HepG2 (cell line): ENCODE results near the gene IBTK. TPM values are rescaled to one million over a fixed set of nuclear protein-coding genes. Genes with fewer than 3 reads are reported as not detected.
"Not testable (repeated sequence)": the region's sequence is repeated elsewhere in the genome, so short reads cannot be mapped to it uniquely, and the experiment has no call there.

ENCODE experiments used
- ATAC-seq: fragments of 200-7000 bp; cut with Tn5 transposase; 3 replicates; pipeline ENCODE4 v1.9.1; 2020; ENCODE audit warnings: mild to moderate bottlenecking, moderate library complexity
- BruUV-seq: library from RNA; stranded (reverse); fragments of 400-500 nt; replicated peaks from 2 replicates; lab custom pipeline; 2021; lab: Mats Ljungman, UMichigan
- CTCF ChIA-PET: fragments of 300-600 bp; formaldehyde crosslinking; extraction: SDS; loops from one replicate; lab custom pipeline; 2021; ENCODE audit warnings: low total read pairs, inconsistent platforms, low intra/inter-chr PET ratio; lab: Yijun Ruan, JAX
- POLR2A ChIA-PET: fragments of 350-600 bp; sonication (Branson Sonifier 250); formaldehyde crosslinking; loops from one replicate; lab custom pipeline; 2020; ENCODE audit warnings: antibody characterized with exemption, inconsistent platforms; lab: Yijun Ruan, JAX
- DNase-seq: peaks from one replicate; pipeline ENCODE4 v3.0.0-alpha.2; 2015; ENCODE audit warnings: low spot score
- FAIRE-seq: peaks from 3 replicates; lab custom pipeline; 2011; peaks lifted over from hg19 to GRCh38; lab: Jason Lieb, UNC
- H2AFZ ChIP-seq: one replicate; pipeline ENCODE4 v1.6.1; 2011; ENCODE audit warnings: low read length, inconsistent platforms
- H3K27ac ChIP-seq: fragments of 300-600 bp; 3 replicates; pipeline ENCODE4 v1.8.0; 2011; ENCODE audit warnings: mixed run types, mild to moderate bottlenecking, mixed read lengths, low read length, inconsistent platforms; ENCODE audit not compliant: insufficient read depth; ENCODE audit errors: extremely low read length
- H3K27me3 ChIP-seq, 2 experiments: fragments of 200-600 bp in 1 of 2; 2 replicates in 1 of 2; 3 replicates in 1 of 2; pipeline versions ENCODE4 v1.6.0 to v1.8.0; 2011; ENCODE audit warnings: low read length in 2 of 2, mild to moderate bottlenecking in 2 of 2, moderate library complexity in 2 of 2, inconsistent platforms in 1 of 2; ENCODE audit not compliant: insufficient read depth in 2 of 2, control insufficient read depth in 1 of 2
- H3K36me3 ChIP-seq, 2 experiments: fragments of 200-600 bp in 1 of 2; replicated peaks in 1 of 2; 2 replicates in 1 of 2; 3 replicates in 1 of 2; pipeline versions ENCODE4 v1.5.1 to v1.8.0; 2011; ENCODE audit warnings: low read length in 2 of 2, inconsistent platforms in 1 of 2; ENCODE audit not compliant: insufficient read depth in 2 of 2, control insufficient read depth in 1 of 2
- H3K4me1 ChIP-seq: 2 replicates; pipeline ENCODE4 v1.5.1; 2012; ENCODE audit warnings: low read length, inconsistent platforms; ENCODE audit not compliant: insufficient read depth
- H3K4me2 ChIP-seq: 2 replicates; pipeline ENCODE4 v1.6.0; 2011; ENCODE audit warnings: low read depth, low read length, inconsistent platforms
- H3K4me3 ChIP-seq, 3 experiments: fragments of 200-600 bp in 1 of 3; sonication (generic), shearing (Covaris generic) in 1 of 3; replicated peaks in 1 of 3; 2 replicates each; pipeline ENCODE4 v1.5.1; 2011 to 2016; ENCODE audit warnings: low read length in 3 of 3, inconsistent platforms in 2 of 3, low read depth in 2 of 3, mild to moderate bottlenecking in 2 of 3, control low read depth in 1 of 3, mixed read lengths in 1 of 3; ENCODE audit not compliant: insufficient read depth in 1 of 3
- H3K79me2 ChIP-seq: one replicate; pipeline ENCODE4 v1.6.1; 2011; ENCODE audit warnings: low read length, inconsistent platforms; ENCODE audit not compliant: insufficient read depth
- H3K9ac ChIP-seq: 2 replicates; pipeline ENCODE4 v1.6.0; 2011; ENCODE audit warnings: mild to moderate bottlenecking, low read depth, low read length, inconsistent platforms; ENCODE audit not compliant: insufficient read depth
- H3K9me3 ChIP-seq: 2 replicates; pipeline ENCODE4 v1.5.1; 2012; ENCODE audit warnings: mild to moderate bottlenecking, low read length
- H4K20me1 ChIP-seq: 2 replicates; pipeline ENCODE4 v1.6.0; 2011; ENCODE audit warnings: inconsistent platforms, mild to moderate bottlenecking, low read length, moderate library complexity; ENCODE audit not compliant: insufficient read depth
- NRL ChIP-seq: sonication (generic); formaldehyde crosslinking; IDR thresholded peaks from 2 replicates; pipeline ENCODE4 v1.5.0; 2020; ENCODE audit warnings: missing genetic modification reagents, mild to moderate bottlenecking, moderate library complexity, borderline replicate concordance
- PLSCR1 ChIP-seq: sonication (generic); formaldehyde crosslinking; IDR thresholded peaks from 2 replicates; pipeline ENCODE4 v1.5.0; 2020; ENCODE audit warnings: missing genetic modification reagents, mild to moderate bottlenecking, borderline replicate concordance
- TAF1 ChIP-seq: sonication (generic); formaldehyde crosslinking; IDR thresholded peaks from 2 replicates; pipeline ENCODE4 v1.4.0; 2020; ENCODE audit warnings: missing genetic modification reagents
- ZNF749 ChIP-seq: sonication (generic); formaldehyde crosslinking; IDR thresholded peaks from 2 replicates; pipeline ENCODE4 v1.8.0; 2022; ENCODE audit warnings: mild to moderate bottlenecking, missing genetic modification reagents, moderate library complexity, borderline replicate concordance
- WGBS: methylation state at CpG from one replicate; pipeline ENCODE4 v1.1.6; 2017; ENCODE audit warnings: low lambda C conversion rate; 5-methylcytosine and 5-hydroxymethylcytosine counted together
- in situ Hi-C: cut with HindIII; loops from 2 replicates; pipeline ENCODE4 v1.10.0; 2017; ENCODE audit warnings: low pct_unique_long_range_greater_than_20kb; ENCODE audit not compliant: extremely low pct_ligation_motif_present
- intact Hi-C: fragments of 100-400 bp; cut with micrococcal nuclease; formaldehyde crosslinking; loops from one replicate; pipeline ENCODE4 v1.10.0; 2022; ENCODE audit not compliant: unreplicated experiment
- polyA plus RNA-seq, 8 experiments: library from polyadenylated mRNA; depleted of rRNA in 3 of 8; stranded (reverse) in 7 of 8; unstranded in 1 of 8; fragments of >200 nt; fragmentation: Illumina TruSeq in 4 of 8; extraction: Trizol in 4 of 8; gene quantifications; 2 replicates each; pipeline versions ENCODE4 v1.2.1 to v1.2.3, GENCODE V29; 2011 to 2016; ENCODE audit warnings: low read depth in 4 of 8, missing spikeins in 1 of 8, mixed read lengths in 1 of 8; ENCODE audit not compliant: insufficient read depth in 1 of 8
- total RNA-seq, 5 experiments: library from RNA; depleted of rRNA; stranded (reverse); fragments of >200 nt; fragmentation: Illumina TruSeq; extraction: Trizol; gene quantifications; 2 replicates each; pipeline ENCODE4 v1.2.3, GENCODE V29; 2016; ENCODE audit warnings: low read depth in 1 of 5
- TF ChIP-seq, protein P1 (sequence below): sonication (generic); formaldehyde crosslinking; IDR thresholded peaks from 2 replicates; pipeline ENCODE4 v1.4.0; 2020; ENCODE audit warnings: missing genetic modification reagents
- TF ChIP-seq, protein P2 (sequence below): sonication (generic); formaldehyde crosslinking; IDR thresholded peaks from 2 replicates; pipeline ENCODE4 v1.8.1; 2022; ENCODE audit warnings: mild to moderate bottlenecking, missing genetic modification reagents

Gene IBTK
- total and polyA plus RNA-seq, 2 of the 13 experiments (the other 11 are each of a cell fraction or from before 2014, with no cell fraction given) = 23.8 to 60.0 TPM

DNA sequence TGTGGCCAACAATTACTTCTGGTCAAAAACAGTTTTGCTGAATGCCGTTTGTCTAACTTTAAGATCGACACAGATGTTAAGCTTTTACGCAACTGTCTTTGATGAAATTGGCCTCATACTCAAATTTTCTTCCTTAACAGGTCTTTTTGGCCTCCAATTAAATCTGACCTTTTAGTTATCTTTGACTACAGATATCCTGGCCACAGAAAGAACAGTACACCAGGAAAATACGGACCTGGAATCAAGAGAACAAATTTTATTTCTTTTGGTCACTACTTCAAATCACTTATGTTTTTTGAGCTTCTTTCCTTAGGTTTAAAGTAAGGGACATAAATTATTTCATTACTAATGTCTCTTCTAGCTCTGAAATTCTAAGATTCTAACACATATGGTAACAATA is 49.8 kb downstream of the IBTK start:
- no peak overlapping the region for H3K27ac ChIP-seq
- no peak overlapping the region for H2AFZ ChIP-seq
- no peaks in the 10 kb centered on the region for H3K27me3 ChIP-seq
- peak; percentile 8 for FAIRE-seq
- no peak for ATAC-seq
- intact Hi-C loops = no loop called here
- H4K20me1 ChIP-seq = no peaks in the 10 kb centered on the region
- H3K9me3 ChIP-seq = no peaks in the 10 kb centered on the region
- CTCF ChIA-PET = no interaction called here
- H3K4me1 ChIP-seq = no peaks in the 10 kb centered on the region
- TF ChIP-seq, protein P1, sequence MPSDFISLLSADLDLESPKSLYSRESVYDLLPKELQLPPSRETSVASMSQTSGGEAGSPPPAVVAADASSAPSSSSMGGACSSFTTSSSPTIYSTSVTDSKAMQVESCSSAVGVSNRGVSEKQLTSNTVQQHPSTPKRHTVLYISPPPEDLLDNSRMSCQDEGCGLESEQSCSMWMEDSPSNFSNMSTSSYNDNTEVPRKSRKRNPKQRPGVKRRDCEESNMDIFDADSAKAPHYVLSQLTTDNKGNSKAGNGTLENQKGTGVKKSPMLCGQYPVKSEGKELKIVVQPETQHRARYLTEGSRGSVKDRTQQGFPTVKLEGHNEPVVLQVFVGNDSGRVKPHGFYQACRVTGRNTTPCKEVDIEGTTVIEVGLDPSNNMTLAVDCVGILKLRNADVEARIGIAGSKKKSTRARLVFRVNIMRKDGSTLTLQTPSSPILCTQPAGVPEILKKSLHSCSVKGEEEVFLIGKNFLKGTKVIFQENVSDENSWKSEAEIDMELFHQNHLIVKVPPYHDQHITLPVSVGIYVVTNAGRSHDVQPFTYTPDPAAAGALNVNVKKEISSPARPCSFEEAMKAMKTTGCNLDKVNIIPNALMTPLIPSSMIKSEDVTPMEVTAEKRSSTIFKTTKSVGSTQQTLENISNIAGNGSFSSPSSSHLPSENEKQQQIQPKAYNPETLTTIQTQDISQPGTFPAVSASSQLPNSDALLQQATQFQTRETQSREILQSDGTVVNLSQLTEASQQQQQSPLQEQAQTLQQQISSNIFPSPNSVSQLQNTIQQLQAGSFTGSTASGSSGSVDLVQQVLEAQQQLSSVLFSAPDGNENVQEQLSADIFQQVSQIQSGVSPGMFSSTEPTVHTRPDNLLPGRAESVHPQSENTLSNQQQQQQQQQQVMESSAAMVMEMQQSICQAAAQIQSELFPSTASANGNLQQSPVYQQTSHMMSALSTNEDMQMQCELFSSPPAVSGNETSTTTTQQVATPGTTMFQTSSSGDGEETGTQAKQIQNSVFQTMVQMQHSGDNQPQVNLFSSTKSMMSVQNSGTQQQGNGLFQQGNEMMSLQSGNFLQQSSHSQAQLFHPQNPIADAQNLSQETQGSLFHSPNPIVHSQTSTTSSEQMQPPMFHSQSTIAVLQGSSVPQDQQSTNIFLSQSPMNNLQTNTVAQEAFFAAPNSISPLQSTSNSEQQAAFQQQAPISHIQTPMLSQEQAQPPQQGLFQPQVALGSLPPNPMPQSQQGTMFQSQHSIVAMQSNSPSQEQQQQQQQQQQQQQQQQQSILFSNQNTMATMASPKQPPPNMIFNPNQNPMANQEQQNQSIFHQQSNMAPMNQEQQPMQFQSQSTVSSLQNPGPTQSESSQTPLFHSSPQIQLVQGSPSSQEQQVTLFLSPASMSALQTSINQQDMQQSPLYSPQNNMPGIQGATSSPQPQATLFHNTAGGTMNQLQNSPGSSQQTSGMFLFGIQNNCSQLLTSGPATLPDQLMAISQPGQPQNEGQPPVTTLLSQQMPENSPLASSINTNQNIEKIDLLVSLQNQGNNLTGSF (CRISPR knock-in tag) = no peak
- TF ChIP-seq, protein P2, sequence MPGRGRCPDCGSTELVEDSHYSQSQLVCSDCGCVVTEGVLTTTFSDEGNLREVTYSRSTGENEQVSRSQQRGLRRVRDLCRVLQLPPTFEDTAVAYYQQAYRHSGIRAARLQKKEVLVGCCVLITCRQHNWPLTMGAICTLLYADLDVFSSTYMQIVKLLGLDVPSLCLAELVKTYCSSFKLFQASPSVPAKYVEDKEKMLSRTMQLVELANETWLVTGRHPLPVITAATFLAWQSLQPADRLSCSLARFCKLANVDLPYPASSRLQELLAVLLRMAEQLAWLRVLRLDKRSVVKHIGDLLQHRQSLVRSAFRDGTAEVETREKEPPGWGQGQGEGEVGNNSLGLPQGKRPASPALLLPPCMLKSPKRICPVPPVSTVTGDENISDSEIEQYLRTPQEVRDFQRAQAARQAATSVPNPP (CRISPR knock-in tag) = no peak
- TF ChIP-seq PLSCR1 (CRISPR knock-in tag) (no peak), TAF1 (CRISPR knock-in tag) (no peak), NRL (no peak), ZNF749 (no peak)
- TF ChIP-seq, all 625 proteins: peak for 0
- 97% methylated on average over 4 of the region's 4 CpGs for WGBS
- no peaks in the 10 kb centered on the region for H3K79me2 ChIP-seq
- POLR2A ChIA-PET = no interaction called here
- TSS peak; percentile 12 for BruUV-seq
- H3K9ac ChIP-seq = no peak overlapping the region
- in situ Hi-C loops = no loop called here
- DNase-seq = no peak
- H3K4me2 ChIP-seq = no peak overlapping the region
- H3K4me3 ChIP-seq = no peak overlapping the region
- peaks cover 9 to 88% of the 10 kb centered on the region in 2 experiments for H3K36me3 ChIP-seq

DNA sequence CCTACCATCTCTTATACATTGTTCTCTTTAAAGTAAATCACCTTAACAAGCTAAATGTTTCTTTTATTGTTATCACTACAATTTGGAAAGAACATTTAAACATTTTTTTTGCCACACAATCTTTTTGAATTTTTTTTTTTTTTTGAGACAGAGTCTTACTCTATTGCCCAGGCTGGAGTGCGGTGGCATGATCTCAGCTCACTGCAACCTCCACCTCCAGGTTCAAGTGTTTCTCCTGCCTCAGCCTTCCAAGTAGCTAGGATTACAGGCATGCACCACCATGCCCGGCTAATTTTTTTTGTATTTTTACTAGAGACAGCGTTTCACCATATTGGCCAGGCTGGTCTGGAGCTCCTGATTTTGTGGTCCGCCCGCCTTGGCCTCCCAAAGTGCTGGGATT is 50.3 kb downstream of the IBTK start:
- DNase-seq, CTCF ChIA-PET, FAIRE-seq, H3K79me2 ChIP-seq, H3K27ac ChIP-seq, POLR2A ChIA-PET, H3K9ac ChIP-seq, H3K27me3 ChIP-seq, H3K4me1 ChIP-seq, H3K4me3 ChIP-seq, H3K4me2 ChIP-seq, H4K20me1 ChIP-seq, in situ Hi-C loops, ATAC-seq, H3K9me3 ChIP-seq, H2AFZ ChIP-seq, intact Hi-C loops, BruUV-seq: not testable (repeated sequence)
- WGBS = 97% methylated on average over 5 of the region's 5 CpGs
- peaks cover 8 to 87% of the 10 kb centered on the region in 2 experiments for H3K36me3 ChIP-seq
